GM18526 (cell line): ENCODE data around the gene POLD4.
A peak's percentile ranks its signal among the peaks of the same experiment; 100 is the strongest.

Experiments used
- POLR2A ChIP-seq: IDR thresholded peaks from 3 replicates; pipeline ENCODE4 v1.6.1; 2011; ENCODE audit not compliant: insufficient read length; ENCODE audit errors: extremely low read depth

POLD4 gene

GRCh38 chr11:67323526-67323925 is 29.8 kb downstream of the POLD4 start:
- TF ChIP-seq POLR2A = no peak

GRCh38 chr11:67322049-67322448 is 31.3 kb downstream of the POLD4 start:
- TF ChIP-seq POLR2A = no peak

- TF ChIP-seq POLR2A = no peak
Observed at GRCh38 chr11:67321313-67321871, 32.0 kb downstream of the POLD4 start.

DNA sequence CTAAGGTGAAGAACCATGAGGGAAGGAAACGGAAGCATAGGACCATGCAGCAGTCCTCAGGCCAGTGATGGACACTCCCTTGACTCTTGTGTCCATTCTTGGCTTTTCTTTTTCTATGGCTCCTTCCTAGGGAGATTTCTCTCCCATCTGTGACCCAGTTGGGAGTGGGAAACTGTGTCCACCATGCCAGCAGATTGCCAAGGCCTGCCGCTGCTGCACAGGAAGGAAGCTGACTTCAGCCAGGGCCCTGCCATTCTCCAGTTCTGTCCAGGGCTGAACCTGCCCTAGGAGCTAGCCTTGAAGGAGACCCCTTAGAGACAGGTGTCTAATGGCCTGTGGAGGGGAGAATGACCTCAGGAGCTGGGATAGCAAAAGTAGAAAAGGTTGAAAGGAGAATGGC is 32.7 kb downstream of the POLD4 start:
- TF ChIP-seq POLR2A = no peak

GRCh38 chr11:67320011-67320410 is 33.3 kb downstream of the POLD4 start:
- TF ChIP-seq POLR2A = no peak

DNA sequence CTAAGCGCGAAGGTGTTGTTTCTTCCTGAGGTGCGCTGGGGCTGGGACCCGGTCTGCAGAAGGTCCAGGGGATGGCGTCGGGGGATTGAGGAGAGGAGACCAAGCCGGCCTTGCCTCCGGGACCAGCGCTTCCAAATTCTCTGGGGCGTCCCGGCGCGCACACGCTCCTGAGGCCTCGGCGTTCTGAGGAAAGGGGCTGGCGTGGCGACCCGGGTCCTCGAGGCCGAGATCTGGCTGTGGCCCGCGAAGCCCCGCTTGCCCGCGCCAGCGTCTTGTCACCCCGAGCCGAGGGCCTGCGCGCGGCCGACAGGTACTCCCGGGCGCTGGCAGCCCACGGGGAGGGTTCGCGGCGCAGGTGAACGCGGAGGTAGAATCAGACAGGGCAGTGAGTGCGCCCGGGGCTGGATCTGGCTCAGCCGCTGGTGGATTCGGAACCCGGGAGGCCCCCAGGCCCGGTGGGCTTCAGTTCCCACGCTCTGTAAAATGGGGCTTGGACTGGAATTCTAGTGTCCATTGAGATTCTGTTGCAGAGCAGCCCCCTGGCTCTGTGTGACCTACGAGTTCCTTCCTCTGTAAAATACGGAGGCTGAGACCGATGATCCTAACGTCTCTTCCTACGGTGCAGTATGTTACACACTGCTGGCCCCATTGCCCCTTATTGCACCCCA is 35.3 kb downstream of the POLD4 start:
- no peak for TF ChIP-seq POLR2A

GRCh38 chr11:67317205-67317887 is 36.0 kb downstream of the POLD4 start:
- TF ChIP-seq POLR2A = peak; percentile 62

DNA sequence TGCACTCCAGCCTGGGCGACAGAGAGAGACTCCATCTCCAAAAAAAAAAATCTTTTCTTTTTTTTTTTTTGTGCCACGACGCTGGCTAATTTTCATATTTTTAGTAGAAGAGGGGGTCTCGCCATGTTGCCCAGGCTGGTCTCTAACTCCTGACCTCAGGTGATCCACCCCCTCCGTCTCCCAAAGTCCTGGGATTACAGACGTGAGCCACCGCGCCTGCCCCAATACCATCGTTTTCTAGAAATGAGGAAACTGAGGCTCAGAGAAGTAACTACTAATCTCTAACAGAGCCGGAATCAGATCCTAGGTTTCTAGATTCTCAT is 36.5 kb downstream of the POLD4 start:
- no peak for TF ChIP-seq POLR2A

GRCh38 chr11:67315325-67315909 is 37.9 kb downstream of the POLD4 start:
- no peak for TF ChIP-seq POLR2A

DNA sequence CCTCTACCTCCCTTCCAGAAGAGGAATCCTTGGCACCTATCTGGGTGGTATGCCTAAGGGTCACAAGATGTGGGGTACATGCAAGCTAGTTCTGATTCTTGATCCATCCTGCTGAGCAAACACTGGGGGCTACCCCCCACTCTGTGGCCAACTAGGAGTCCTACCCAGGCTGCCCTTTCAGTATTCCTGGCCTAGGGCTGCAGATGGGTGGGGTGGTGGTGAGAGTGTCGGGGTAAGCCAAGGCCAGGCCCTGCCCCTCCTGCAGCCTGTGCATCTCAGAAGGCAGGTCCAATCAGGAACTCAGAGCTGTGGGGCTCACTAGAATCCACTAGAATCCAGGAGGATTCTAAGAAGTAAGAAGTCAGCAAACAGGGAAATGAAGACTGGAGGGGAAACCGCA is 39.1 kb downstream of the POLD4 start:
- no peak for TF ChIP-seq POLR2A

GRCh38 chr11:67313125-67313890 is 40.0 kb downstream of the POLD4 start:
- TF ChIP-seq POLR2A = no peak

DNA sequence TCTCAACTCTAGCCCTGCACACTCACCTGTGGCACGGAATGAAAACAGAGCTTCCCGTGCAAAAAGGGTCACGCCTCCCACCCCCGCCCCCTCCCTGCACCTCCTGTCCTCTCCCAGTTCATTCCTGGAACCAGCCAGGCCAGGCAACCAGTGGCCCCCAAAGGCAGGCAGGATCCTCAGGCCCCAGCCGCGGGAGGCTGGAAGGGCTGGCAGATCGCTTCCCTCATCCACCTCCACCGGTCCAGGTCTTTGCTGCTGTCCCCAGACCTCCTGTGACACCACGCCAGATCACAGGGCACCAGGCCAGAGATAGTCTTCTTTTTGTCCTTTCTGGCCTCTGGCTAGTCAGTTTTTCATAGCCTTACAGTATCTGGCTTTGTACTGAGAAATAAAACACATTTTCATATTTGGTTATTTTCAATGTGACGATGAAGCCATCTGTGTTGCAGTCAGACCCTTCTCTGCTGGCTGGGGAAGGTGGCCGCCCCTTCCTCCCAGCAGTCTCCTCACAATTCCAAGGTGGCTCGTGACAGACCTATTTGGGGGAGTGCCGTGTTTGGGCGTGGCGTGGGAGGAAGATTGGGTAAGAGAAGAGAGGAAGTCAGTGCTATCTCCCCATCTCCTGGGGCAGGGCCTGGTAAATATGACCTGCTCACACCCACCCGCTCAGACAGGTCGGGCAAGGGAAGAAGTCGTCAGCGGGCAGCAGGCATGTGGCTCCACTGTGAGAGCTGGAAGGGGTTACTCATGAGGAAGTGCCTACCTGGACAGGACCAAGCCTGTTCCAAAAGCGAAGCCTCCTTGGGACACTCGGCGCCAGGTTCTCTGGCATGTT is 40.9 kb downstream of the POLD4 start:
- no peak for TF ChIP-seq POLR2A

DNA sequence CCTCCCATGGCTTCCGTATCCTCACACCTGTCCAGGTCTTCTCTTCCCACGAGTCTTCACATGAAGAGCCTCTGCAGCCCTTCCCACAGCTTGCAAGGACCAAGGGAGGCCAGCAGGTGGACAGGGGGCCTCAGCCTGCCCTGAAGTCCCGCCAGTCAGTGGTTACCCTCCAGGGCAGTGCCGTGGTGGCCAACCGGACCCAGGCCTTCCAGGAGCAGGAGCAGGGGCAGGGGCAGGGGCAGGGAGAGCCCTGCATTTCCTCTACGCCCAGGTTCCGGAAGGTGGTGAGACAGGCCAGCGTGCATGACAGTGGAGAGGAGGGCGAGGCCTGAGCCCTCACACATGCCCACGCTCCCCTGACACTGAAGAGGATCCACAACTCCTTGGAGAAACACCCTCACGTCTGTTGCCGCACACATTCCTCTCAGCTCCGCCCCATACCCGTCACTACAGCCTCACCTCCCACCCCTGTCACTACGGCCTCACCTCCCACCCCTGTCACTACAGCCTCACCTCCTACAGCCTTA is 41.7 kb downstream of the POLD4 start:
- TF ChIP-seq POLR2A = no peak

- no peak for TF ChIP-seq POLR2A
Observed at GRCh38 chr11:67311051-67311555, 42.2 kb downstream of the POLD4 start.
